GM19023 (cell line): Measurements from ENCODE around the gene ADAMTS19.

Source experiments
- ATAC-seq: cut with Tn5 transposase; IDR thresholded peaks from one replicate; pipeline ENCODE4 v1.9.1; 2021; ENCODE audit warnings: mild to moderate bottlenecking, moderate library complexity; ENCODE audit not compliant: unreplicated experiment

Gene ADAMTS19

DNA sequence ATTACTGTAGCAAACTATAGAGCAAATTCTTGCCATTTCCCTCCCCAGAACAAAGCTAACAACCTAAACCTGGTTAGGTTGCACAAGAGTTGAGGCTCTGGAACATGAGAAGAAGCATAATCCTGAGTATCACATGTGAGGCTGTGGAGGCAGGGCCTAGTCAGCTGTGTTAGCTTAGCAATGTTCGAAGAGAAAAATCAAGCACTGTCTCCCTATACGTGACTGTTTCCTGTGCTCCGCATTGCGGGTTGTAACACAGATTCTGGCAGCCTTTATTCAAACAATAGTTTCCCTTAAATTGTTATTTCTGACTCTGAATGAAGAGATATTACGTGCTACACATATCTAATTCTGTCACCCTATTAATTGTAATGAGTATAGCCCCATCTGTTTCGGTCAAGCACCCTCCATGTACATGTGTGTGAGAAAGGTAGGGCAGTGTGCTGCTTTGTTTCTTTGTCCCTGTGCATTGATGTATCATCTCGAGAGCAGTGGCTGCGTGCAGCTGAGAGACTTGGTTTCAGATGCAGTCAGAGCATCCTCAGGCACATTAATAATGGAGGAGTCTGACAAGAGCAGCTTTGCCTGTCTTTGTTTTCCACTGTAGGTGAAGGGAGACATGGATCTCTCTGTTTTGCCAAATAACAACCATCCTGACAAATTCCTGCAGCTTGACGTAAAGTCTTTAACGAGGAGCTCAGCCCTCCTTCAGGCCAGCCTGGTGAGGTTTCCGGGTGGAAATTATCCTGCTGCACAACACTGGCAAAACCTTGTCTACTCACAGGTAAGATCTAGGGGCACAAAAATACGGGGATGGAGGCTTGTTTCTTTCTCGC lies 287.7 kb downstream of the ADAMTS19 start, which contains the start of gene MINAR2:
Gene MINAR2, plus strand, starts transcription at position 523 of the 836 bp plus-strand sequence. Its CDS starts 97 bp downstream, at position 620.
- no peak for ATAC-seq

GRCh38 chr5:129748913-129749880 lies 289.1 kb downstream of the ADAMTS19 start:
- no peak for ATAC-seq

DNA sequence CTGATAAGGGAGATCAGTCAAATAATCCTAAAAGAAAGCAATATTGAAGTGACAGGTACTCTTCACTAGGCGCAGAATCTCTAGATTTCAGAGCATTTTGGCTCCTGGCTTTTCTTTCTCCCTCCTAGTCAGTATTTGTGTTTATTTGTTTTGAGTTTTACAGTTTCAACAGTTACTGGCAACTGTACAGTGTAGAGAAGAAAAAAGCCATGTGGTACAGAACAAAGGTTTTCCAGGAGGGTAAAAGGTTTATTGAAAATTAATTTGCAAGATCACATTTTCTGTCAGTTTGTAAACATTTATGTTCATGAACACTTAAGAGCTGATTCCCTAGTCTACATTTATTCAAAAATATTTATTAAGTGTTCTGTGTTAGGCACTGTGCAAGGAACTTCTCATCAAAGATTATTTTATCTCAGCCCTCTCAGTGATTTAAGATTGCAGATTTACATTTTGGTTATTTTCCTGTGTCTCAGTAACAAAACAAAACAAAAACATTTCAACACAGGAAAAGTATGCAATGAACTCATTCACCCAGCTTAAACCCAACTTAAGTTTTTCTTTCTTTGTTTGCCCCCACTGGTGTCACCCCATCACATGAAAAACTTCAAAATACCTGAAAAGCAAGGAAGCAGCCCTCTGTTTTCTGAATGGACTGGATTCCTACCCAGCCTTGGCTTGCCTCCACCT lies 300.7 kb downstream of the ADAMTS19 start:
- ATAC-seq, result no peak

- no peak for ATAC-seq
Observed at GRCh38 chr5:129763651-129764050, 303.6 kb downstream of the ADAMTS19 start.

DNA sequence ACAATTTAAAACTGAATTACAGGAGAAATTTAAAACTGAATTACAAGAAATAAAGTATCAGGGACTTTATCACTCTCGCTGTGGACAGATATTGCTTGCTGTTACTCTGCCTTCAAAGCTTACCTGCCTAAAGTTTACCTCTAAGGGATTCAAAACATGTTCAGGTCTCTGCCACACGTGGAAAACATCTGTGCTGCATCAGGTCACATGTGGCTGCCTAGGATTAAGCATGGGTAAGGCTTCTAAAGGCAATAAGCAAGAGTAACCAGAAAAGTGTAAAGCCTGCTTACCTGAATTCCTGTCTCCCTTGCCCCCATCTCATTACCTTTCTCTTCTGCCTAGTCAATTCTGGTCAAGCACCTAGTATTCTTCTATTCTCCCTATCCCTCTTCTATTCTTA lies 306.7 kb downstream of the ADAMTS19 start:
- ATAC-seq, result no peak

GRCh38 chr5:129767927-129768380 lies 307.9 kb downstream of the ADAMTS19 start:
- ATAC-seq, result peak; percentile 92

DNA sequence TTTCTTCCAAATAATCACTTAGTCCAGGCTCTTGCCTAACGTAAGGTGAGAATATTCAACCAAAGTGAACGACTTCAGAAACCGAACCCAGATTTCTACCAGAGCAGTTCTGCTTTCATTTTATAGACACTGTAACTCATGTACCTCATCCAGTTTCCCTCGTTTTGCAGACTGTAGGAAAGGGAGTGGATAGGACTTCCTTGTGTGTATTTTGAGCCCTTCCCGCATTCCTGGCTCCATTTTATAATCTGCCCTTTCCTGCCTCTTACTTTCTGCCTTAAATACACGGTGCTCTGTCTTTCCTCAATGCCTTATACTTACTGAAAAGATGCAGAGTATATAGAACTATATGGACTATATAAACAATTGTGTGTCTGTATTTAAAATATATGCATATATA lies 308.6 kb downstream of the ADAMTS19 start:
- ATAC-seq, result no peak

DNA sequence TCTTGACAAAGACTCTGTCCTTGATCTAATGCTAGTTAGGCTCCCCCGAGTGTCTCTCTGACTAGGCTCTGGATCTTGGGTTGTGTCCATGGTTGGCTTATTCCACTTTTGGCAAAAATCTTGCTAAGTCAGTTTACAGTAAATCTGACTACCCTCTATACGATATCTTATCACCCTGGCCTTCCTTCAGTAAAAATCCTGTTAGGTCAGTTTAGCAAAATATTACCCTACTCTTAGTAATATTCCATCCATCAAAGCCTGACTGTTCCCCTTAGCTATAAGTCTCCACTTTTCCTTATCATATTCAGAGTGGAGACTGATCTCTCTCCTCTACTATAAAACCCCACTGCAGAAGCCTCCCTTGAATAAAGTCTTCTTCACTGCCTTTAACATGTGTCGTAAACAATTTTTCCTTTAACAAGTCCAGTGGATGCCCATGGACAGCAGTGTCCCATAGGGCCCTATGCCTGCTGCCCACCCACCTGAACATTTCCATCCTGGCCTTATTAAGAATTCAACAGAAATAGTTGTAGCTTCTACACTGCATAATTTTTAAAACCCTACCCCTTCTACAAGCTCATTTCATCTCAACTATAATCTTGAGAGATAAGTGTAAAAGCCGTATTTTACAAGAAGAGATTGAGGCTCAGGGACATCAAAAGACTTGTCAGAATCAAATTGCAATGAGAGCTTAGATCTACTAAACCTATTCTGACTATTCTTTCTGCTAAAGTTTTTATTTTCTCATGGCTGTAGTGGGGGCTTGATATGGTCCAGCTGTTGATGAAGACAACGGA lies 310.1 kb downstream of the ADAMTS19 start:
- no peak for ATAC-seq

- ATAC-seq, result peak; percentile 59
Observed at GRCh38 chr5:129771058-129771838, 311.1 kb downstream of the ADAMTS19 start.

- ATAC-seq, result no peak
Observed at GRCh38 chr5:129773376-129773775, 313.3 kb downstream of the ADAMTS19 start.

DNA sequence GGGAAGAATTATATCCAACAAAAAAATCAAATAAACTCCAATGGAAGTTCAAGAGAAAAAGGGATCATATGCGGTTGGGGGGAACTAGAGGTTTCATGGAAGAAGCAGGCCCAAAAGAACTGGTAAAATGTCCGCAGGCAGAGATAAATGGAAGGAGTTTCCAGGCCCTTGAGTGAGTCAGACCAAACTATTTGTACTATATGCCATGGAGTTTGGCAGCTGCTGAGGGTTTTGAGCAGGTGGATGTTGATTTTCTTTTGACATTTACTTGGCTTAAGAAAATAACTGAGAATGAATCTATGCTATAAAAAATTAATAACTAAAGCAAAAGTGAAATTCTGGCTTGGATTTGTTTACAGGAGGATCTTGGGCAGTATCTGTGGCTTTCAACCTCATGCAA lies 321.5 kb downstream of the ADAMTS19 start:
- no peak for ATAC-seq
